Heart left ventricle (tissue), 16 donors: ENCODE results near the gene WFDC9. TPM values are rescaled to one million over a fixed set of nuclear protein-coding genes. Genes with fewer than 3 reads are reported as not detected.
"Not testable (repeated sequence)": the region's sequence is repeated elsewhere in the genome, so short reads cannot be mapped to it uniquely, and the experiment has no call there.

Experiments
- ATAC-seq, 4 donors: fragments of 200-7000 bp; cut with Tn5 transposase; one replicate each; pipeline ENCODE4 v1.9.1; 2020 to 2022; ENCODE audit warnings: moderate library complexity in 4 of 4, mild to moderate bottlenecking in 3 of 4, moderate number of reproducible peaks in 1 of 4
- DNase-seq, 5 donors: peaks; one replicate each; pipeline ENCODE4 v3.0.0-alpha.2; 2020
- H3K27ac ChIP-seq, 12 donors: fragments of 200-600 bp; sonication (generic) in 4 of 12; one replicate each; pipeline versions ENCODE4 v1.5.0 to v1.8.0; 2016 to 2022; ENCODE audit warnings: mild to moderate bottlenecking in 2 of 12
- H3K27me3 ChIP-seq, 9 donors: fragments of 200-600 bp; sonication (generic) in 2 of 9; one replicate each; pipeline versions ENCODE4 v1.5.1 to v1.8.0; 2016 to 2022; ENCODE audit warnings: mild to moderate bottlenecking in 3 of 9
- H3K36me3 ChIP-seq, 9 donors: fragments of 200-600 bp; sonication (generic) in 2 of 9; one replicate each; pipeline versions ENCODE4 v1.5.0 to v1.8.0; 2018 to 2022; ENCODE audit warnings: mild to moderate bottlenecking in 2 of 9
- H3K4me1 ChIP-seq, 12 donors: fragments of 200-600 bp; sonication (generic) in 4 of 12; one replicate each; pipeline versions ENCODE4 v1.5.0 to v1.8.0; 2016 to 2022; ENCODE audit warnings: mild to moderate bottlenecking in 3 of 12
- H3K4me3 ChIP-seq, 12 donors: fragments of 200-600 bp; sonication (generic) in 4 of 12; one replicate each; pipeline versions ENCODE4 v1.5.0 to v1.8.0; 2017 to 2022; ENCODE audit warnings: mild to moderate bottlenecking in 9 of 12, moderate library complexity in 4 of 12
- H3K9me3 ChIP-seq, 12 donors: fragments of 200-600 bp; sonication (generic) in 4 of 12; one replicate each; pipeline versions ENCODE4 v1.5.0 to v1.8.0; 2016 to 2022; ENCODE audit warnings: mild to moderate bottlenecking in 1 of 12
- CTCF ChIP-seq, 12 donors: fragments of 200-600 bp; sonication (generic) in 4 of 12; IDR thresholded peaks; one replicate each; pipeline versions ENCODE4 v1.5.0 to v1.8.0; 2018 to 2022; ENCODE audit warnings: antibody characterized with exemption in 12 of 12, mild to moderate bottlenecking in 5 of 12
- POLR2A ChIP-seq, 2 donors: fragments of 450-650 bp; IDR thresholded peaks; one replicate each; pipeline ENCODE4 v1.6.1; 2017; ENCODE audit warnings: antibody characterized with exemption in 2 of 2, mild to moderate bottlenecking in 2 of 2, moderate library complexity in 2 of 2
- WGBS, 4 donors: extraction: QIAGEN DNeasy Blood & Tissue Kit in 2 of 4; methylation state at CpG; one replicate each; pipeline versions ENCODE4 v1.1.5 to v1.1.7; 2013 to 2018; 5-methylcytosine and 5-hydroxymethylcytosine counted together
- intact Hi-C, 10 donors: fragments of 100-400 bp; cut with DNase I; formaldehyde crosslinking; loops; one replicate each; pipeline versions ENCODE4 v1.11.1 to v1.14.2; 2022
- polyA plus RNA-seq, 2 donors: library from polyadenylated mRNA; stranded (reverse); fragments of 200-250 nt; gene quantifications; one replicate each; pipeline ENCODE4 v1.2.3, GENCODE V29; 2013
- total RNA-seq, 9 donors: library from RNA; depleted of rRNA in 2 of 9; stranded (reverse); fragments of >200 nt in 2 of 9; fragmentation: NEBNext Ultra II Directional in 3 of 9; extraction: Animal tissue kit (Norgen Biotek cat#: 25700) in 3 of 9; gene quantifications; one replicate each; pipeline versions ENCODE4 v1.1.0 to v1.2.4, GENCODE V29; 2016 to 2023
- donor health status: ischemic (EF 13 %, LVEDD 7.1; RV severe dilation, severe dysfunction).
- donor health status: healthy with polysubstance abuse.
- donor health status: DM: no; HTN: yes; CAD: no.
- donor health status: DM: no; HTN: no; CAD: no.
- donor health status: ischemic (EF 25% LVEDD 6.9; RV normal size, moderate dysfunction).
- donor health status: ischemic (EF 25% LVEDD 5.7; RV mildly dilated, moderate dysfunction).
- donor health status: healthy.
- donor health status: DM: yes; HTN: yes; CAD: no.
- donor health status: ischemic (EF 35%, LVEDD 5.7; RV mildly dilated, moderate dysfunction).
- donor health status: nonischemic (EF 11% LVEDD 7.7; RV severe dilation, severe dysfunction).
- donor health status: DM: yes; HTN: yes; CAD: no.
- donor health status: PGD.
- donor health status: ischemic (EF 29% LVEDD 5.4; RV normal size, mild dysfunction).
- donor health status: nonischemic (EF 23%, LVEDD 6.1; RV moderate dilation, normal function).

WFDC9 gene
- total and polyA plus RNA-seq, 11 donors: not detected

DNA sequence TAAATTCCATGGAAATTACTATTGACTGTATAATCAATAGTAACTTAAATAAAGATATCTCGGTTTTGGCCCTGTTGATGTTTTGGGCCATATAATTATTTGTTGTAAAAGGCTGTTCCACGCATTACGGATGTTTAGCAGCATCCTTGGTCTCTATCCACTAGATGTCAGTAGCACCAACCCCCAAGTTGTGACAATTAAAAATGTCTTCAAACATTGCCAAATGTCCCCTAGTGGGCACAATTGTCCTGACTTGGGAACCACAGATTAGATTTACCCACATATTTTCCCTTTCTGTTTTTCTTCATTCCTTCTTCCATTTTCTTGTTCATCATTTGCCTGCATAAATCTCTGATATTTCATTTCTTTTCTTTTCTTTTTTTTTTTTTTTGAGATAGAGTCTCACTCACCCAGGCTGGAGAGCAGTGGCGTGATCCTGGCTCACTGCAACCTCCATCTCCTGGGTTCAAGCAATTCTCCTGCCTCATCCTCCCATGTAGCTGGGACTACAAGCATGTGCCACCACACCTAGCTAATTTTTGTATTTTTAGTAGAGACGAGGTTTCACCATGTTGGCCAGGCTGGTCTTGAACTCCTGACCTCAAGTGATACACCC lies 38.4 kb downstream of the WFDC9 start:
- no peak for ATAC-seq
- 53 to 70% (median 61%) methylated on average over 5 of the region's 5 CpGs for WGBS, 4 donors
- TF ChIP-seq POLR2A (IDR thresholded peaks at IDR 0.05): no peak
- TF ChIP-seq CTCF (IDR thresholded peaks at IDR 0.05): peak in 10 of 12 donors; percentile 10 to 48 (median 30)

GRCh38 chr20:45589725-45590124 lies 41.4 kb downstream of the WFDC9 start:
- DNase-seq (no peak), ATAC-seq (no peak)
- Histone ChIP-seq H3K9me3 (peaks cover 0 to 6% (median 0%) of the 10 kb centered on the region in 12 donors), H3K4me3 (no peak overlapping the region), H3K4me1 (no peaks in the 10 kb centered on the region), H3K27me3 (peaks cover 0 to 4% (median 0%) of the 10 kb centered on the region in 9 donors), H3K36me3 (no peaks in the 10 kb centered on the region), H3K27ac (no peak overlapping the region)
- 7 to 15% (median 13%) methylated on average over 1 of the region's 1 CpG for WGBS, 4 donors
- intact Hi-C loops: no loop called here
- TF ChIP-seq POLR2A (IDR thresholded peaks at IDR 0.05) (no peak), CTCF (IDR thresholded peaks at IDR 0.05) (no peak)

More for the DNA sequence above, 38.4 kb downstream of the WFDC9 start:
- Histone ChIP-seq H3K4me3 (no peak overlapping the region), H3K27ac (no peak overlapping the region), H3K4me1 (no peaks in the 10 kb centered on the region), H3K9me3 (peaks cover 0 to 6% (median 0%) of the 10 kb centered on the region in 12 donors), H3K27me3 (peaks cover 0 to 10% (median 0%) of the 10 kb centered on the region in 9 donors), H3K36me3 (no peaks in the 10 kb centered on the region)
- intact Hi-C loops: no loop called here
- no peak for DNase-seq

- Histone ChIP-seq H3K4me3 (no peak overlapping the region), H3K27me3 (peaks cover 0 to 4% (median 0%) of the 10 kb centered on the region in 9 donors), H3K4me1 (no peaks in the 10 kb centered on the region), H3K36me3 (no peaks in the 10 kb centered on the region), H3K27ac (no peak overlapping the region), H3K9me3 (peaks cover 0 to 6% (median 0%) of the 10 kb centered on the region in 12 donors)
- 53 to 67% (median 63%) methylated on average over 2 of the region's 2 CpGs for WGBS, 4 donors
- intact Hi-C loops: no loop called here
- no peak for ATAC-seq
- TF ChIP-seq CTCF (IDR thresholded peaks at IDR 0.05) (no peak), POLR2A (IDR thresholded peaks at IDR 0.05) (no peak)
- no peak for DNase-seq
Observed at GRCh38 chr20:45588800-45589199, 42.3 kb downstream of the WFDC9 start.

DNA sequence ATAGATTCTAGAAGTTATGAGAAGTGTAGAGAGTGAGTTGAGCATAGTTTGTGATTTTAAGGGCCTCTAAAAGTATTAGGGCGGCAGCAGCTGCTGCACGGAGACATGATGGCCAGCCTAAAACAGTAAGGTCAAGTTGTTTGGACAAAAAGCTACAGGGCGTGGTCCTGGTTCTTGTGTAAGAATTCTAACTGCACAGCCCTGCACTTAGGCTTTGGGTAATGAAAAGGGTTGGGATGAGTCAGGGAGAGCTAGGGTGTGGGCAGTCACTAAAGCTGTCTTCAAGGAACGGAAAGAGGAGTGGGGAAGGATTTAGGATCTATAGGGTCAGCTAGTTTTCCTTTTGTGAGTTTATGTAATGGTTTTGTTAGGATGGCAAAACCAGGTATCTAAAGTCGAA lies 45.1 kb downstream of the WFDC9 start:
- peaks cover 0 to 13% (median 0%) of the 10 kb centered on the region in 9 donors for H3K27me3 ChIP-seq
- 78 to 88% (median 84%) methylated on average over 5 of the region's 5 CpGs for WGBS, 4 donors
- H3K4me1 ChIP-seq, DNase-seq, ATAC-seq, intact Hi-C loops, H3K27ac ChIP-seq, H3K4me3 ChIP-seq, H3K36me3 ChIP-seq, H3K9me3 ChIP-seq: not testable (repeated sequence)

DNA sequence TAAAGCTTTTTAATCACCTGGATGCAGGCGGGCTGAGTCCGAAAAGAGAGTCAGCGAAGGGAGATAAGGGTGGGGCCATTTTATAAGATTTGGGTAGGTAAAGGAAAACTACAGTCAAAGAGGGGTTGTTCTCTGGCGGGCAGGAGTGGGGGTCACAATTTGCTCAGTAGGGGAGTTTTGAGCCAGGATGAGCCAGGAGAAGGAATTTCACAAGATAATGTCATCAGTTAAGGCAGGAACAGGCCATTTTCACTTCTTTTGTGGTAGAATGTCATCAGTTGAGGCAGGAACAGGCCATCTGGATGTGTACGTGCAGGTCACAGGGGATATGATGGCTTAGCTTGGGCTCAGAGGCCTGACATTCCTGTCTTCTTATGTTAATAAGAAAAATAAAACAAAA lies 46.8 kb downstream of the WFDC9 start:
- H3K27ac ChIP-seq, H3K9me3 ChIP-seq, DNase-seq, intact Hi-C loops, H3K4me3 ChIP-seq, H3K36me3 ChIP-seq, ATAC-seq, H3K4me1 ChIP-seq: not testable (repeated sequence)
- 59 to 68% (median 63%) methylated on average over 5 of the region's 5 CpGs for WGBS, 4 donors
- peaks cover 0 to 15% (median 0%) of the 10 kb centered on the region in 9 donors for H3K27me3 ChIP-seq
